Endothelial cell of umbilical vein (primary cell): ENCODE measurements around the gene GABRR2. TPM values are rescaled to one million over a fixed set of nuclear protein-coding genes. Genes with fewer than 3 reads are reported as not detected.
"Not testable (repeated sequence)": the region's sequence is repeated elsewhere in the genome, so short reads cannot be mapped to it uniquely, and the experiment has no call there.

Experiments
- BruUV-seq: library from RNA; stranded (reverse); fragments of 400-500 nt; replicated peaks from 2 replicates; lab custom pipeline; 2021; lab: Mats Ljungman, UMichigan
- CTCF ChIA-PET: fragments of 300-600, 350-600 bp; sonication (Branson Sonifier 250); formaldehyde crosslinking; loops from one replicate; lab custom pipeline; 2021; ENCODE audit warnings: antibody characterized with exemption, inconsistent platforms; lab: Charles Lee
- POLR2A ChIA-PET: fragments of 300-600, 350-600 bp; sonication (Branson Sonifier 250); formaldehyde crosslinking; loops from one replicate; lab custom pipeline; 2021; ENCODE audit warnings: antibody characterized with exemption, inconsistent platforms; lab: Charles Lee
- DNase-seq: peaks from one replicate; pipeline ENCODE4 v3.0.0-alpha.2; 2011; ENCODE audit warnings: low read depth, low spot score
- FAIRE-seq: peaks from 2 replicates; lab custom pipeline; 2011; peaks lifted over from hg19 to GRCh38; lab: Jason Lieb, UNC
- H2AFZ ChIP-seq: 2 replicates; pipeline ENCODE4 v1.6.0; 2012; ENCODE audit warnings: low read depth, low read length, control low read depth, inconsistent platforms
- H3K27ac ChIP-seq: 2 replicates; pipeline ENCODE4 v1.5.1; 2011; ENCODE audit warnings: low read depth, mild to moderate bottlenecking, control low read depth, low read length, moderate library complexity; ENCODE audit not compliant: insufficient read depth
- H3K27me3 ChIP-seq, 2 experiments: 2 replicates each; pipeline versions ENCODE4 v1.6.0 to v1.6.1; 2011; ENCODE audit warnings: low read length in 2 of 2, mixed read lengths in 1 of 2; ENCODE audit not compliant: control insufficient read depth in 2 of 2, insufficient read depth in 2 of 2
- H3K36me3 ChIP-seq, 2 experiments: 2 replicates in 1 of 2; 3 replicates in 1 of 2; pipeline ENCODE4 v1.5.1; 2011; ENCODE audit warnings: low read length in 2 of 2, mild to moderate bottlenecking in 1 of 2, moderate library complexity in 1 of 2; ENCODE audit not compliant: control insufficient read depth in 2 of 2, insufficient read depth in 2 of 2; ENCODE audit errors: extremely low read depth in 1 of 2
- H3K4me1 ChIP-seq: 3 replicates; pipeline ENCODE4 v1.5.1; 2011; ENCODE audit warnings: mild to moderate bottlenecking, low read length; ENCODE audit not compliant: control insufficient read depth, insufficient read depth; ENCODE audit errors: extremely low read depth
- H3K4me2 ChIP-seq: 2 replicates; pipeline ENCODE4 v1.6.1; 2011; ENCODE audit warnings: low read length, control low read depth, mixed read lengths; ENCODE audit not compliant: insufficient read depth
- H3K4me3 ChIP-seq, 3 experiments: fragments of 200-600 bp in 1 of 3; sonication (generic), shearing (Covaris generic) in 1 of 3; replicated peaks in 1 of 3; 2 replicates each; pipeline ENCODE4 v1.5.1; 2011 to 2016; ENCODE audit warnings: control low read depth in 3 of 3, low read length in 3 of 3, mild to moderate bottlenecking in 2 of 3, inconsistent platforms in 1 of 3, low read depth in 1 of 3, moderate library complexity in 1 of 3; ENCODE audit not compliant: insufficient read depth in 1 of 3
- H3K79me2 ChIP-seq: 2 replicates; pipeline ENCODE4 v1.6.0; 2012; ENCODE audit warnings: low read length, inconsistent platforms; ENCODE audit not compliant: control insufficient read depth, insufficient read depth
- H3K9ac ChIP-seq: replicated peaks from 2 replicates; pipeline ENCODE3; 2011; ENCODE audit warnings: low read length, control low read depth; ENCODE audit not compliant: insufficient read depth; ENCODE audit errors: extremely low read depth
- H3K9me1 ChIP-seq: replicated peaks from 3 replicates; pipeline ENCODE4 v1.6.0; 2011; ENCODE audit warnings: mild to moderate bottlenecking, low read length; ENCODE audit not compliant: control insufficient read depth, insufficient read depth; ENCODE audit errors: extremely low read depth
- H3K9me3 ChIP-seq: replicated peaks from 2 replicates; pipeline ENCODE4 v1.5.1; 2012; ENCODE audit warnings: low read length, inconsistent platforms; ENCODE audit not compliant: control insufficient read depth, insufficient read depth
- H4K20me1 ChIP-seq: replicated peaks from 2 replicates; pipeline ENCODE3; 2011; ENCODE audit warnings: mild to moderate bottlenecking, low read length; ENCODE audit not compliant: control insufficient read depth, insufficient read depth; ENCODE audit errors: extremely low read depth
- EZH2 ChIP-seq: IDR thresholded peaks from 2 replicates; pipeline ENCODE4 v1.6.1; 2012; ENCODE audit warnings: borderline replicate concordance, low read depth, mild to moderate bottlenecking, moderate library complexity, low read length, inconsistent platforms; ENCODE audit not compliant: severe bottlenecking
- FOS ChIP-seq: IDR thresholded peaks from 2 replicates; pipeline ENCODE4 v1.6.1; 2011; ENCODE audit warnings: mild to moderate bottlenecking, low read length, moderate library complexity, borderline replicate concordance; ENCODE audit not compliant: insufficient read depth
- GATA2 ChIP-seq: IDR thresholded peaks from 2 replicates; pipeline ENCODE4 v1.7.0; 2011; ENCODE audit warnings: low read depth, mild to moderate bottlenecking, moderate library complexity, mixed read lengths, low read length; ENCODE audit not compliant: insufficient read length, insufficient read depth
- JUN ChIP-seq: IDR thresholded peaks from 2 replicates; pipeline ENCODE4 v1.6.1; 2011; ENCODE audit warnings: borderline replicate concordance, low read depth; ENCODE audit not compliant: insufficient read length, insufficient read depth
- MYC ChIP-seq: IDR thresholded peaks from one replicate; pipeline ENCODE4 v1.6.1; 2011; ENCODE audit warnings: mild to moderate bottlenecking, low read depth, low read length
- POLR2A ChIP-seq: IDR thresholded peaks from 2 replicates; pipeline ENCODE4 v1.6.1; 2012; ENCODE audit warnings: low read depth, mild to moderate bottlenecking, control low read depth, low read length
- POLR2AphosphoS5 ChIP-seq: IDR thresholded peaks from 2 replicates; pipeline ENCODE4 v1.6.1; 2012; ENCODE audit warnings: low read depth, mild to moderate bottlenecking, control low read depth, low read length, moderate library complexity; ENCODE audit not compliant: insufficient read depth
- dilution Hi-C: fragments of 300-500 bp; cut with MboI; formaldehyde crosslinking; loops from one replicate; pipeline ENCODE4 v1.15.0; 2019; ENCODE audit warnings: low sequenced_read_pairs; ENCODE audit not compliant: extremely low pct_ligation_motif_present
- intact Hi-C: fragments of 100-400 bp; cut with micrococcal nuclease; formaldehyde crosslinking; loops from one replicate; pipeline ENCODE4 v1.10.0; 2022
- polyA plus RNA-seq, 4 experiments: library from polyadenylated mRNA; depleted of rRNA in 3 of 4; stranded (reverse) in 3 of 4; unstranded in 1 of 4; fragments of >200 nt; gene quantifications; 2 replicates each; pipeline versions ENCODE4 v1.2.1 to v1.2.3, GENCODE V29; 2011 to 2012; ENCODE audit warnings: missing spikeins in 1 of 4
- total RNA-seq: library from RNA; stranded (reverse); gene quantifications from 2 replicates; pipeline ENCODE4 v1.2.3, GENCODE V29; 2021
- TF ChIP-seq, protein P1 (sequence below): IDR thresholded peaks from 2 replicates; pipeline ENCODE4 v1.6.1; 2011; ENCODE audit not compliant: insufficient read depth, insufficient read length
- TF ChIP-seq, protein P2 (sequence below), 2 donors: IDR thresholded peaks; 1 replicate in 1 of 2; 2 replicates in 1 of 2; pipeline ENCODE4 v1.5.1; 2011; ENCODE audit warnings: low read length in 2 of 2, mild to moderate bottlenecking in 2 of 2, moderate library complexity in 2 of 2, control low read depth in 1 of 2, inconsistent platforms in 1 of 2, low read depth in 1 of 2; ENCODE audit not compliant: insufficient read depth in 1 of 2; ENCODE audit errors: extremely low read depth in 1 of 2

GABRR2 gene
- total and polyA plus RNA-seq, 2 donors (not counting 3 experiments of a cell fraction or from before 2014, with no cell fraction given): 1.4 to 3.6 TPM

DNA sequence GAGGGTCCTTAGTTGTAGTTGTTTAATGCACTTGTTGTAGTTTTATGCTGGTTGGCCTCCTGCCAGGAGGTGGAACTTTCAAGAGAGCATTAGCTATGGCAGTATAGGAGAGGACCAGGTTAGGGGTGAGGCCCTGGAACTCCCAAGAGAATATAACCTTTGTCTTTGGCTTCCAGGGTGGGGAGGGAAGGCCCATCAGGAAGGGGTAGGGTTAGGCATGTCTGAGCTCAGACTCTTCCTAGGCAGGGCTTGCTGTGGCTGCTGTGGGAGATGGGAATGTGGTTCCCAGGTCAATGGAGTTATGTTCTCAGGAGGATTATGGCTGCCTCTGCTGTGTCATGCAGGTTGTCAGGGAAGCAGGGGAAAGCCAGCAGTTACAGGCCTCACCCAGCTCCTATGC is 77.9 kb downstream of the GABRR2 start:
- no peaks in the 10 kb centered on the region for H3K9me3 ChIP-seq
- H3K36me3 ChIP-seq: no peaks in the 10 kb centered on the region
- ChIA-PET CTCF (interaction anchor here (1.8 kb wide), 1 partner anchor 14 kb away, joined by 4 read pairs; no protein-coding TSS in a partner anchor), POLR2A (no interaction called here)
- no peak overlapping the region for H3K4me3 ChIP-seq
- H3K27me3 ChIP-seq: peaks cover 3 to 5% of the 10 kb centered on the region in 2 experiments
- H3K27ac ChIP-seq: no peak overlapping the region
- H3K79me2 ChIP-seq: no peaks in the 10 kb centered on the region
- DNase-seq (no peak), FAIRE-seq (no peak)
- H3K9ac ChIP-seq: no peak overlapping the region
- no peaks in the 10 kb centered on the region for H3K4me1 ChIP-seq
- H4K20me1 ChIP-seq: no peaks in the 10 kb centered on the region
- H3K4me2 ChIP-seq: no peak overlapping the region
- no peaks in the 10 kb centered on the region for H3K9me1 ChIP-seq
- no TSS peak for BruUV-seq
- no peak for TF ChIP-seq GATA2
- TF ChIP-seq EZH2: no peak
- TF ChIP-seq POLR2AphosphoS5: no peak
- TF ChIP-seq JUN: no peak
- no peak for TF ChIP-seq POLR2A
- TF ChIP-seq, protein P1, sequence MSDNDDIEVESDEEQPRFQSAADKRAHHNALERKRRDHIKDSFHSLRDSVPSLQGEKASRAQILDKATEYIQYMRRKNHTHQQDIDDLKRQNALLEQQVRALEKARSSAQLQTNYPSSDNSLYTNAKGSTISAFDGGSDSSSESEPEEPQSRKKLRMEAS: no peak
- no peak for TF ChIP-seq MYC
- TF ChIP-seq, protein P2, sequence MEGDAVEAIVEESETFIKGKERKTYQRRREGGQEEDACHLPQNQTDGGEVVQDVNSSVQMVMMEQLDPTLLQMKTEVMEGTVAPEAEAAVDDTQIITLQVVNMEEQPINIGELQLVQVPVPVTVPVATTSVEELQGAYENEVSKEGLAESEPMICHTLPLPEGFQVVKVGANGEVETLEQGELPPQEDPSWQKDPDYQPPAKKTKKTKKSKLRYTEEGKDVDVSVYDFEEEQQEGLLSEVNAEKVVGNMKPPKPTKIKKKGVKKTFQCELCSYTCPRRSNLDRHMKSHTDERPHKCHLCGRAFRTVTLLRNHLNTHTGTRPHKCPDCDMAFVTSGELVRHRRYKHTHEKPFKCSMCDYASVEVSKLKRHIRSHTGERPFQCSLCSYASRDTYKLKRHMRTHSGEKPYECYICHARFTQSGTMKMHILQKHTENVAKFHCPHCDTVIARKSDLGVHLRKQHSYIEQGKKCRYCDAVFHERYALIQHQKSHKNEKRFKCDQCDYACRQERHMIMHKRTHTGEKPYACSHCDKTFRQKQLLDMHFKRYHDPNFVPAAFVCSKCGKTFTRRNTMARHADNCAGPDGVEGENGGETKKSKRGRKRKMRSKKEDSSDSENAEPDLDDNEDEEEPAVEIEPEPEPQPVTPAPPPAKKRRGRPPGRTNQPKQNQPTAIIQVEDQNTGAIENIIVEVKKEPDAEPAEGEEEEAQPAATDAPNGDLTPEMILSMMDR (IDR thresholded peaks at IDR 0.05; ENCODE audit: extremely low read depth in 1 of 2, insufficient read depth in 1 of 2, low read depth in 1 of 2, low read length in 2 of 2): no peak
- no peak for TF ChIP-seq FOS
- H2AFZ ChIP-seq: no peak overlapping the region
- dilution Hi-C loops: no loop called here
- intact Hi-C loops: no loop called here

DNA sequence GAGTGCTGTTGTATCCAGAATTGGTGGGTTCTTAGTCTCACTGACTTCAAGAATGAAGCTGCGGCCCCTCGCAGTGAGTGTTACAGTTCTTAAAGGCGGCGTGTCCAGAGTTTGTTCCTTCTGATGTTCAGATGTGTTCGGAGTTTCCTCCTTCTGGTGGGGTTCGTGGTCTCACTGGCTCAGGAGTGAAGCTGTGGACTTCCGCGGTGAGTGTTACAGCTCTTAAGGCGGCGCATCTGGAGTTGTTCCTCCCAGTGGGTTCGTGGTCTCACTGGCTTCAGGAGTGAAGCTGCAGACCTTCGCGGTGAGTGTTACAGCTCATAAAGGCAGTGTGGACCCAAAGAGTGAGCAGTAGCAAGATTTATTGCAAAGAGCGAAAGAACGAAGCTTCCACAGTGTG is 81.5 kb downstream of the GABRR2 start:
- DNase-seq, CTCF ChIA-PET, H3K9me1 ChIP-seq, H3K4me1 ChIP-seq, H3K4me3 ChIP-seq, H2AFZ ChIP-seq, dilution Hi-C loops, H3K4me2 ChIP-seq, FAIRE-seq, POLR2A ChIA-PET, H3K36me3 ChIP-seq, H3K27ac ChIP-seq, BruUV-seq, H3K9ac ChIP-seq, H4K20me1 ChIP-seq, H3K9me3 ChIP-seq, intact Hi-C loops, H3K27me3 ChIP-seq, H3K79me2 ChIP-seq: not testable (repeated sequence)
